Fibroblast of pulmonary artery (primary cell): ENCODE results near the gene CA14.
A peak's percentile ranks its signal among the peaks of the same experiment; 100 is the strongest.
"Not testable (repeated sequence)": the region's sequence is repeated elsewhere in the genome, so short reads cannot be mapped to it uniquely, and the experiment has no call there.

Experiments
- DNase-seq: peaks from one replicate; pipeline ENCODE4 v3.0.0-alpha.2; 2010; ENCODE audit warnings: low read depth
- H3K4me3 ChIP-seq: replicated peaks from 2 replicates; pipeline ENCODE4 v1.5.1; 2011; ENCODE audit warnings: low read depth, mild to moderate bottlenecking, control low read depth, low read length, moderate library complexity
- TF ChIP-seq, protein P1 (sequence below): IDR thresholded peaks from 2 replicates; pipeline ENCODE4 v1.5.1; 2011; ENCODE audit warnings: mild to moderate bottlenecking, control low read depth, low read length, inconsistent platforms; ENCODE audit errors: missing control alignments

Gene CA14

DNA sequence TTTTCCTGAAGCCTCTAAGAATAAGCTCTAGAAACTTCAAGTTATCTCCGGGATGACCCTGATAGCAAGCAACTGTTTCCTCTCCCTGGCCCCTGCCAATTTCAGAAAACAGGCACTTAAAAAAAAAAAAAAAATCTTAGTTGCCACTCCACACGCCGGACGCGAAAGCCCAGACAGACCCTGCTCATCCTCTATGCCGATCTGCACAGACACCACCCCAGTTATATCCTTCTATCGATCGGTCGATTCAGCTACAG, 23.3 kb upstream of the CA14 start:
- TF ChIP-seq, protein P1, sequence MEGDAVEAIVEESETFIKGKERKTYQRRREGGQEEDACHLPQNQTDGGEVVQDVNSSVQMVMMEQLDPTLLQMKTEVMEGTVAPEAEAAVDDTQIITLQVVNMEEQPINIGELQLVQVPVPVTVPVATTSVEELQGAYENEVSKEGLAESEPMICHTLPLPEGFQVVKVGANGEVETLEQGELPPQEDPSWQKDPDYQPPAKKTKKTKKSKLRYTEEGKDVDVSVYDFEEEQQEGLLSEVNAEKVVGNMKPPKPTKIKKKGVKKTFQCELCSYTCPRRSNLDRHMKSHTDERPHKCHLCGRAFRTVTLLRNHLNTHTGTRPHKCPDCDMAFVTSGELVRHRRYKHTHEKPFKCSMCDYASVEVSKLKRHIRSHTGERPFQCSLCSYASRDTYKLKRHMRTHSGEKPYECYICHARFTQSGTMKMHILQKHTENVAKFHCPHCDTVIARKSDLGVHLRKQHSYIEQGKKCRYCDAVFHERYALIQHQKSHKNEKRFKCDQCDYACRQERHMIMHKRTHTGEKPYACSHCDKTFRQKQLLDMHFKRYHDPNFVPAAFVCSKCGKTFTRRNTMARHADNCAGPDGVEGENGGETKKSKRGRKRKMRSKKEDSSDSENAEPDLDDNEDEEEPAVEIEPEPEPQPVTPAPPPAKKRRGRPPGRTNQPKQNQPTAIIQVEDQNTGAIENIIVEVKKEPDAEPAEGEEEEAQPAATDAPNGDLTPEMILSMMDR, result no peak
- DNase-seq, result no peak
- peak overlapping the region; percentile 82 for H3K4me3 ChIP-seq

DNA sequence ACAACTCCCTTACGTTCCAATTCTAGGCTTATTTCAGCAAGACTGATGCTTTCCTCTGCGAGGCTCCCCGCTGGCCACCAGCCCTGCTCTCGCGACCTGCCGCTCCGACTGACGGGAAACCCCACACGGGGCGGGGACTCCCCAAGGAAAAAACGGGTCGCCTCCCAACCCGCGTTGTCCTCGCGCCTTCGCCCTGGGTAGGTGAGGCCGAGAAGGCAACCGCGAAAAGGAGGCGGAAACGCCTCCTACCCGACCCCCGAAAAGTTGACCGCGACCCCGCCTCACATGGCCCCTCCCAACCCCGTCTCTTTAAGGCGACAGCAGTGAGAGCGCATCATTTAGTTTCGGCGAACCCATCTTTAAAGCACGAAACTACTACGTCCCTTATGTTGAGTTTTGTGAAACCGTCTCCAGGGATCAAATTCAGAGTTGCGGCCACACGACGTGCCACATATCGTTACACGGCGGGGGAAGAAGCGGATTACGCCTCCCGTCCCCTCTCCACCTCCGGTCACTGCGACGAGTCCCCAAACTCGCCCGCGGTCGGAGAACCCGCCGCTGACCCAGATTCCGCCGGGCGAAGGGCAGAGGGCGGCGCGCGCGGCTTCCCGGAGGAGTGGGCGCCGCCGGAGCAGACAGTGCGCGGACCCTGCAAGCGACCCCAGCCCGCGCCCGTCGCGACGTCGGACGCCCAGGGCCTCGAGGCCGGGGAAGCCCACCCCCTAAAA, 22.8 kb upstream of the CA14 start:
- peak; percentile 58 for DNase-seq
- TF ChIP-seq, protein P1, result no peak
- H3K4me3 ChIP-seq, result peak overlapping the region; percentile 82

GRCh38 chr1:150235294-150235851, 22.2 kb upstream of the CA14 start:
- TF ChIP-seq, protein P1, result no peak

GRCh38 chr1:150235852-150236613, 21.5 kb upstream of the CA14 start, which contains the start of gene ANP32E:
TSS of gene ANP32E (minus strand) at chr1:150236112. CDS start at chr1:150235786, 326 bp downstream.
- DNase-seq, result peak; percentile 100
- TF ChIP-seq, protein P1, result peak; percentile 4

More at GRCh38 chr1:150235294-150235851, 22.2 kb upstream of the CA14 start:
- peak overlapping the region; percentile 82 for H3K4me3 ChIP-seq
- no peak for DNase-seq

GRCh38 chr1:150236614-150237100, 20.9 kb upstream of the CA14 start:
- TF ChIP-seq, protein P1, result no peak
- no peak for DNase-seq
- H3K4me3 ChIP-seq, result peak overlapping the region; percentile 82

More at GRCh38 chr1:150235852-150236613, 21.5 kb upstream of the CA14 start, which contains the start of gene ANP32E:
- H3K4me3 ChIP-seq, result peak within 1 kb of the TSS; percentile 82

GRCh38 chr1:150237176-150237575, 20.4 kb upstream of the CA14 start:
- not testable (repeated sequence) for H3K4me3 ChIP-seq, DNase-seq

DNA sequence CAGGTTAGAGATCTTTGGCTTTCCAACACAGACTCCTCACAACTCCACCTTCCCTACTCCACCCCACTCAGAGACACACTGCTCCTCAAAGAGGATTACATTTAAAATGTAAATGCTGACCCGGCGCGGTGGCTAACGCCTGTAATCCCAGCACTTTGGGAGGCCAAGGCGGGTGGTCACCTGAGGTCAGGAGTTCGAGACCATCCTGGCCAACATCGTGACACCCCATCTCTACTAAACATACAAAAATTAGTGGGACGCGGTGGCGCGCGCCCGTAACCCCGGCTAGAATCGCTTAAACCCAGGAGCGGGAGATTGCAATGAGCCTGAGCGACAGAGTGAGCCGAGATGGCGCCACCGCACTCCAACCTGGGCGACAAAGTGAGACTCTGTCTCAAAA, 19.8 kb upstream of the CA14 start:
- DNase-seq, result no peak
- TF ChIP-seq, protein P1, result no peak
- H3K4me3 ChIP-seq, result no peak overlapping the region
